CD4-positive, alpha-beta T cell treated with Interleukin-12 subunit alpha and Interleukin-12 subunit beta, for 1 hour (primary cell): Measurements from ENCODE around the gene AP3B1.
"Not testable (repeated sequence)": the region's sequence is repeated elsewhere in the genome, so short reads cannot be mapped to it uniquely, and the experiment has no call there.

Experiments
- DNase-seq: peaks from one replicate; pipeline ENCODE4 v3.0.0-alpha.2; 2020

AP3B1 gene

DNA sequence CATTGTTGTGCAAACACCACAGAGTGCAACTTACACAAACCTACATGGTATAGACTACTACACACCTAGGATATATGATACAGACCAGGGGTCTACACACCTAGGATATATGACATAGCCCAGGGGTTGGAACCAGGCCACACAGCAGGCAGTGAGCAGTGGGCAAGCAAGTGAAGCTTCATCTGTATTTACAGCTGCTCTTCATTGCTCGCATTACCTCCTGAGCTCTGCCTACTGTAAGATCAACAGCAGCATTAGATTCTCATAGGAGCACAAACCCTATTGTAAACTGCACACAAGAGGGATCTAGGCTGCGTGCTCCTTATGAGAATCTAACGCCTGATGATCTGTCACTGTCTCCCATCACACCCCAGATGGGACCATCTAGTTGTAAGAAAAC lies 56.6 kb downstream of the AP3B1 start:
- DNase-seq: no peak

DNA sequence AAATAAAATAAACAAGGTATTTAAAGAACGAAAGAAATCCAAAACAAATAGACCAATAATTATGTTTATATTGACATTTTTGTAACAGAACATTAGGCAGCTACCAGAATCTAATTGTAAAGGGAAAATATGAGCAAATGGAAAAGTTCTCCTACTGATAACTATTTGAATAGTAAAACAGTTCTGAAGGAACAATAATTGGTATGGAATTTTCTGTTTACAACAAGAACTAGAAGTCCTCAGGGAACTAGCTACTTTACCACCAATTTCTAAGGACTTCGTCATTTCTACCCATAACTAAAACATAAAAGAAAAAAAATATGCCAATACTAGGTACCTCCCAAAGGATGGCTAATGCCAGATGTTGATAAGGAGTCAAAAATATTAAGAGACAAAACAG lies 58.5 kb downstream of the AP3B1 start:
- no peak for DNase-seq

DNA sequence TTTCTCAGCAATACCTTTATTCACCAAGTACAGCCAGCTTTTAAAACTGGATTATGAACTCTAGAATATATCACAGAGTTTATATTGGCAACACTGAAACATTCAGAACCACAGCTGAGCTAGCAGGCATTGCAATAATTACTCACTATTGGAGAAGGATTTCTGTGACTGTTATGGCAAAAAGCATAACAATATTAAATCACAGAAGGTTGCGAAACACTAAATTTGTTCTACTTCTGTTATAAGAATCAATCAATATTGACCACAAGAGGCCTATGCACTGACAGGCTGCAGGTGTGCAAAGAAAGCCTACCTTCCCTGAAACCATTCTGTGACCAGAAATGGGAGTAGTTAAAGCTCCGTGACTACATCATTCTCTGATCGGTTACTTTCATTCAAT lies 59.2 kb downstream of the AP3B1 start:
- DNase-seq: no peak

DNA sequence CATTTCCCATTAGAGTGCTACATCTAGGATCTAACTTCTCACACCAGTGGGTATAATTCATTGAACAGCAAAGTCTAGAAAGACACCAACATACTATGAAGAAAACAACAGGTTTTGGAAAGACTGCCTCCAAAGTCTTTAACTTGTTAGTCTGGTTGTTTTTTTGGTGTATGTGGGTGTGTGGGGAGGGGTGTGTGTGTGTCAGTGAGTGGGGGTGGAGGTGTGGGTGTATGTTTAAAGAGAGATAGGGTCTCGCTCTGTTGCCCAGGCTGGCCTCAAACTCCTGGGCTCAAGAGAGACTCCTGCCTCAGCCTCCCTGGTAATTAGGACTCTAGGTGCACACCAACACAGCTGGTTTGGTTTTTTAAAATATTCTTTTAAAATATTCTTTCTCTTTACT lies 59.7 kb downstream of the AP3B1 start:
- no peak for DNase-seq

DNA sequence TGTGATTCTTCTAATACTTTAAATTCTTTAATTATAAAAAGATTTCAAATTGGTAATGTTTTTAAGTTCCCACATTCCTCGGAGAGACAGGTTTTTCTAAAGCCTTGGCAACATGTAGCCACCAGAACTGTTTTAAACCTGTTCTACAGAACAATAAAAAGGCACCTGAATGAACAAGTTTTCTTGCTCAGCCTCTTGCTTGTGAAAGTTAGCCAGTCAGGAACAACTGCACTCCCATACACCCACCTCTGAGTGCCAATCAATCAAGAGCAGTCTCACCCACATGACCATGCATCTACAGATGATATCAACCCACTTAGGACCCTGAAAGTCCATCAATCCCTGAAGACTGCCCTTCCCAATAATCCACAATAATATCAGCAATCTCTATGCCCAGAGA lies 62.3 kb downstream of the AP3B1 start:
- no peak for DNase-seq

DNA sequence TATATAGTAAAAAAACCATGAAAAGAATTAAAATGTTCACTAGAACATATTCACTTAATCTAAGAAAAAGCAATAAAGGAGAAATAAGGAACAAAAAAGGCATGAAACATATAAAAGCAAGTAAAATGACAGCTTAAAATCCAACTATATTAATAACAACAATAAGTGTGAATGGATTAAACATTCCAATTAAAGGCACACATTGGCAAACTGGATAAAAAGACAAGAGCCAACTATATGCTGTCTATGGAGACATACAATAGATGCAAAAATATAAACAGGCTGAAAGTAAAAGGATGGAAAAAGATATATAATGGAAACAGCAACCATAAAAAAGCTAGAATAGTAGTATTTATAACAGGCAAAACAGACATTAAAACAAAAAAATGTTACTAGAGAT lies 70.1 kb downstream of the AP3B1 start:
- DNase-seq: no peak

DNA sequence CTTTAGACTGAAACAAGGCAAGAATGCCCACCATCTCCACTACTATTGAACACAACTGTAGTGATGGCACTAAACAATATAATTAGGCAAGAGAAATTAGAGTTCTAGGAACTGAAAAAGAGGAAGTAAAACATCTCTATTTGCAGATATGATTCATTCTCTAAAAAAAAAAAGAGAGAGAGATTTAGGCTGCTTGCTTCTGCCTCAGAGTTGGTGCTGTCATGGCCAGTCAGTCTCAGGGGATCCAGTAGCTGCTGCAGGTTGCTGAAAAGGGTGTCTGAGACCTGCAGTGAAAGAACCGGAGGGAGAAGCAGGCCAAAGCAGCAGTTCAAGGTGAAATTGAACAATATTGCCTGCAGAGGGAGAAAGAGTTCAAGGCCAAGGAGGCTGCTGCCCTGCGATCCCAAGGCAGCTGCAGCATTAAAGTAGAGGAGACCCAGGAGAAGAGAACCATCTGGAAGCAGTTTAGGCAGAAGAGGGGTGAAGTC lies 72.5 kb downstream of the AP3B1 start:
- DNase-seq: no peak

DNA sequence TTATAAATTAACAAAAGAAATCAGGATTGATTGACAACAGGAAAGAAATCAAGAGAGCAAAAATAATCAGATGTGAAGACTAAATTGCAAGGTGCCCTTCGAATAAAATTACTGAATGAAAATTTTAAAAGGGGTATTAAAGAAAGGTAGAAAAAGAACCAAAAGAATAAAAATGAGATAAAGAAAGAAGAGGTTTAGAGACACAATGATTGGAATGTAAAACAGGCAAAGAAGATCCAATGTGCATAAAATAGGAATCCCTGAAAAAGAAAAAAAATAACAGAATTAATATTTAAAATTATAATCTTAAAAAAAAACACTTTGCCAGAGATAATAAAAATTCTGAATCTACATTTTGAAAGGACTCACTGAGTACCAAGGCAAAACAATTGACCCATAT lies 73.0 kb downstream of the AP3B1 start:
- DNase-seq: no peak

DNA sequence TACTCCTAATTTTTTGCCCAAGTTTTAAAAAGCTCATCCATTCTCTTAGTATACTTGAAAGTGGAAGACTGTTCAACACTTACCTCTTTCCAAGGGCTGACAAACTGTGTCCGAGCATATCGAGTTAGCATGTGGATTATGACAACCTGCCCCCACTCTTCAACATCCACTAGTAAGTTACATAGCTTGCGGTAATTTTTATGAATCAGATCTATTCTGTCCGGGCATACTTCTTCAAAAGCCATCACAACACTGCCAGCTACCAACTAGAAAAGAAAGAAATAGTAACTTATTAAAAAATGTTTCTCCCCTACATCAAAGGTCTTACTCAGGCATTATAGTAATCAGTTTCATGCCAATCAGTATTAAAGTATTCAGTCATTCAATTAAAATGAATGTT lies 78.5 kb downstream of the AP3B1 start:
- no peak for DNase-seq

DNA sequence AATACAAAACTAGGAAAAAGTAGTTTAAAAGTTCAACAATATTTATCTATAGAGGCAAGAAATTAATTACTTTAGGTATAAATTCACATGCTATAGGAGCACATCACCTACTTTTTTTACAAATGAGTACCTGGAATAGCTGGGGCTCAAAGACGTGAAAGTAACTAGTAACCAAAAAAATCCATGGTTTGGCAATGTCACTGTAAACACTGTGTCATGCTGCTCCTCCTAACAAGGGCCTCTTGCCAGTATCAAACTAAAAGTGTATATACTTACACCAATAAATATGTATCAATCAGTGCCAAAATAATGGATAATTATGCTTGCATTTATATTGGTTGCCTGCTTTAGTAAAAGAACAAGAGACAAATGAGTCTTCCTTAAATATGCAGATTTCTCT lies 78.9 kb downstream of the AP3B1 start:
- no peak for DNase-seq

DNA sequence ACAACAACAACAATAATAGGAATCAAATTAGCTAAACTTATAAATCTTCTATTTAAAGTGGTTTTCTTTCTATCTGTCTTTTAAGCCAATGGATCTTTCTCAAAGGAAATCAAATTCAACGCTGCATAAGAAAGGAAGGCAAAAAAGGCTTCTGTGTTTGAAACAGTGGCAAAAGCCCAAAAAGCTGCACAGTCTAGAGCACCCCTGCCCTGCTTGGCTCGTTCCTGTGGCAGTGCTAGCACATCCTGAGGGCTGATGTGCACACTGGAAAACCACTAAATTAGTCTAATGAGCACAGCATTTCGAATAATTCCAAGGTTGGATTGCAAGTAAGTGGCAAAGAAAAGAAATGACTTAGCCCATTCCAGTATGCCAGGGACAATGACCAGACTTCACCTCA lies 80.7 kb downstream of the AP3B1 start:
- DNase-seq: no peak

DNA sequence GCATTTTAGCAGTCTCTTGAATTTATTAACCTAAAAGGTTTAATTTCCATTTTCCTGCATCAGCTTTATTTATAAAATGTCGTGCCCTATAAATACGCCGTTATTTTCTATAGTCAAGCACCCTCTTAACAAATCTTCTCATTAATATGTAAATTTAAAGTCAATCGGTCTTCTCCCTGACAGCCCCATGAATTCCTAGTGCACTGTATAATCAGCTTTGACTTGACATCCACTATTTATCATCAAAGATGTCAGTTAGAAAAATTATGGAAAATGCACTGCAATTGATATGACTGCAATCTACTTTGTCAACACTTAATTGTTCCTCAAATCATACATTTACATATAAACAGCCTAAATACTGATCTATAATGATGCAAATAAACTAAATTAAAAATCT lies 83.4 kb downstream of the AP3B1 start:
- DNase-seq: no peak

DNA sequence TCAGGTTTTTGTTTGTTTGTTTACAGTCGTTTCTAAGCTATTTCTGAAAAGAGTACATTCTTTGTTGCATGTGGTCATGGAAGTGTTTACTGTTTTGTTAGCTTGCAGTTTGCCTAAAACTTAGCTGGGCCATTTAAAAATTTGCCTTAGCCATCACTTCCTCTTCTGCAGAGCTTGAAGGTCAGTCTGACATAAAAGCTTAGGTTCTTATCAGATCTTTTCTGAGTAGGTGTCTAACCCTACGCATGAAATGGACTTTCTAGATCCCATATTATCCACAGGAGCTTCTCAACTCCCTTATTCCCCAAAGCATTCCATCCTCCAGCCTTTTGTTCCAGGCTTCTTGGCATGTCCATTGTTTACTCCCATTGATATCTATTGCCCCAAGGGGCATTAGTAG lies 90.3 kb downstream of the AP3B1 start:
- DNase-seq: no peak

DNA sequence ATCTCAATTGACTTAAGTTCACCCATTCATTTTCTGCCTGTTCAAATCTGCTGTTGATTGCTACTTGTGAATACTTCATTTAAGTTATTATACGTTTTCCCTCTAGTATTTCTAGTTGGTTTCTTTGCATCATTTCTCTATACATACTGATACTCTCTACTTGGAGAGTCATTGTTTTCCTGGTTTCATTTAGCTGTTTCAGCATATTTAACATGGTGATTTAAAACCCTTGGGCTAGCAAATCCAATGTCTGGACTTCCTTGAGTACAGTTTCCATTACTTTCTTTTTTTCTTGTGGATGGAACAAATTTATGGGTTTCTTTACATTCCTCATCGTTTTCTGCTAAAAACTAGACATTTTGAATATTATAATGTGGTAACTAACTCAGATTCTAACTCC lies 90.7 kb downstream of the AP3B1 start:
- no peak for DNase-seq

DNA sequence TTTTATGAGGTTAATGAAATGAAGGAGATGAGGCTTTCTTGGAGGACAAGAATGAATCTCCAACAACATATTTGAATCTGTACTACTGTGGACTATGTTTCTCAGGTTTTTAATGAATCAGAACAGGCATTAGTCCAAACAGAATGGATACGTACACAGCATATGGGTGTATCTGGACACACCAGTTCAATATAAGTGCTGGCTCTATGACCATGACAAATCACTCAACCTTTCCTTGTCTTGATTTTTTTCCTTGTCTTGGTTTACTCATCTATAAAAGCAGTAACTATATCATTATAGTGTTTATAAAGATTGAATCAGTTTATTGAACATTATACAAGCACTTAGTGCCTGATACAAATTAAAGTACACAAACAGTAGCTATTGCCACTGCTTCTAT lies 104.1 kb downstream of the AP3B1 start:
- DNase-seq: no peak

DNA sequence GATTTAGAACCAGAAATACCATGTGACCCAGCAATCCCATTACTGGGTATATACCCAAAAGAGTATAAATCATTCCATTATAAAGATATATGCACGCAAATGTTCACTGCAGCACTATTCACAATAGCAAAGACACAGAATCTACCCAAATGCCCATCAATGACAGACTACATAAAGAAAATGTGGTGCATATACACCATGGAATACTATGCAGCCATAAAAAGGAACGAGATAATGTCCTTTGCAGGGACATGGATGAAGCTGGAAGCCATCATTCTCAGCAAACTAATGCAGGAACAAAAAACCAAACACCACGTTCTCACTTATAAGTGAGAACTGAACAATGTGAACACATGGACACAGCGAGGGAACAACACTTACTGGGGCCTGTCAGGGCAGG lies 105.8 kb downstream of the AP3B1 start:
- DNase-seq: not testable (repeated sequence)

DNA sequence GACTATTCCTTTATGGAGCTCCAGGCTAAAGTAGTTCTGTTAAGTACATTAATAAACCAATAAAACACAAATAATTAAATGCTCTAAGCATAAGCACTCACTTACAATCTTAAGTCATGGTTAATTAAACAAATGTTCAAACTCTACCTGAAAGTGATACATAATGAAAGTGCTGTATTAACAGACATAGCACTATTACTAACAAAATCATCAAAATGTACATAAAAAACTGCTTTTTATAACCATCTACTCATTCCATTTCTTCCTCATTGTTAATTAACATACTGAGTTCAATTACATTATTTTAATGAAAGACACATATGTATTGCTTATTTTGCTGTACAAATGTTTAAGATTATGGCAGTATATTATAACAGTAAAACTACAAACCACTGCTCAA lies 107.3 kb downstream of the AP3B1 start:
- no peak for DNase-seq

DNA sequence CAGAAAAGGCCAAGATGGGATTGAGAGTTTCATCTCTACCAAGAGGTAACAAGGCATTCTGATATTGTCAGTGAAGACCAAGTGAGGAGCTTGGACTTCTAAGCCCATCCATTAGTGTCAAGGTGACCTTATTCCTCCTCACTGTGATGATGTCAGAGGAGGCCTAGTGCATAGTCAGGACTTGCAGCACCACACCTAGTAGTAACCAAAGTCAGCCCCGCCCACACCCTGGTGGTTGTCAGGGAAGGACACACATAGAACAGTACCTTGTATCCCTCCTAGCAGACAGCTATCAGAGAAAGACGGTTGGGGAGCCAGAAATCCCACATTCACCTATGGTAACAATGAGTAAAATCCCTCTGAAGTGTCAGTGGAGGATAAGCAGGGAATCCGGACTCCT lies 111.7 kb downstream of the AP3B1 start:
- no peak for DNase-seq

DNA sequence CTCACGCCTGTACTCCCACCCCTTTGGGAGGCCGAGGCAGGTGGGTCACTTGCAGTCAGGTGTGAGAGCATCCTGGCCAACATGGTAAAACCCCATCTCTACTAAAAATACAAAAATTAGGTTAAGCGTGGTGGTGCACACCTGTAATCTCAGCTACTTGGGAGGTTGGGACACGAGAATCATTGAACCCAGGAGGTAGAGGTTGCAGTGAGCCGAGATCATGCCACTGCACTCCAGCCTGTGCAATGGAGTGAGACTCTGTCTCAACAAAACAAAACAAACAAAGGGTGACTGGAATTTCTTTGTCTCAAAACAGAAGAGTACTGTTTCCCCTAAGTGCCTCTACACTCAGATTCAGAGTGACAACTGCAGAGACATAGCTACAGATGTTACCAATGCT lies 116.1 kb downstream of the AP3B1 start:
- DNase-seq: no peak

DNA sequence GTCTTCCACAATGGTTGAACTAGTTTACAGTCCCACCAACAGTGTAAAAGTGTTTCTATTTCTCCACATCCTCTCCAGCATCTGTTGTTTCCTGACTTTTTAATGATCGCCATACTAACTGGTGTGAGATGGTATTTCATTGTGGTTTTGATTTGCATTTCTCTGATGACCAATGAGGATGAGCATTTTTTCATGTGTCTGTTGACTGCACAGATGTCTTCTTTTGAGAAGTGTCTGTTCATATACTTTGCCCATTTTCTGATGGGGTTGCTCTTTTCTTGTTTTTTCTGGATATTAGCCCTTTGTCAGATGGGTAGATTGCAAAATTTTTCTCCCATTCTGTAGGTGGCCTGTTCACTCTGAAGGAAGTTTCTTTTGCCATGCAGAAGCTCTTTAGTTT lies 124.2 kb downstream of the AP3B1 start:
- not testable (repeated sequence) for DNase-seq

DNA sequence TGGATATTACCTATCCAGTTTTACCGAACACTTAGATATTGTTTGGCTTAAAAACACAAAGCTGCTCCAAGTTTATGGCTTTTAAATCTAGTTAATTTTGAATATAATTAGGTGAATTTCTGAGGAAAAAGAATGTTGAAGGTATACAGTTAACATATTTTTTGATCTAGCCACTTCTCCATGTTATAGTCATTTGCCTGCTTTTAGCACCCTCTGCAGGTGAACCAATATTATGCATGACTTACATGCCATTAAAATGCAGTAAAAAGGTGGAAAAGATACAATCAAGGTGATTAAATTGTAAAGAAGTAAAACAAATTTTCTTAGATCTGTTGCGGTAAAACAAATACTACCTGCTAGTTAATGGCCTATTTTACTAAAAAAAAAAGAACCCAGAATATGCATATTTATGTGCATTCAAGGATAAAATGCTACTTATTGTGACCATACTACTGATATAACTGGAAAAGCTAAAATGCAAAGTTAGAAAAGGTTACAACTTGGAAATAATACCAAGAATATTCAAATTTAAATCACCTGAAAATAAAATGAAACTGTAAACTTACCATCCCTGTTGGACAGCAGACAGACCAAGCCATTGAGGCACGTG lies 132.1 kb downstream of the AP3B1 start:
- DNase-seq: peak; percentile 6

DNA sequence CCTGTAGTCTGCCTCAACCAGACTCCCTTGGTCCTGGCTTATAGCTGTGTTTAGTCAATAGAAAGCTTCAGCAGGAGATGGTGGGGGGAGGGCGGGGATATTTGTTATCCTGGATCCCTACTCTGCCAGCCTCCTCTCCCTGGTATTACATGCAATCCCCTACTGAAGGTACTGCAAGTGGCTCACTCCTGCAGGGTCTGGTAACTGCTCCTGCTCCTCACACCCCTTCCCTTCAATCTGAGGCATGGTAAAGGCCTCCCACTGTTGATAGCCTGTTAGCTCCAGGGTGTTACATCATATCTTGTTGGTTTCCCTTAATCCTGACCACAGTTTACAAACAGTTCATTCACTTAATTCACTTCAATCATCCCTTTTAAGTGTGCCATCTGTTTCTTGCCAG lies 137.5 kb downstream of the AP3B1 start:
- no peak for DNase-seq

DNA sequence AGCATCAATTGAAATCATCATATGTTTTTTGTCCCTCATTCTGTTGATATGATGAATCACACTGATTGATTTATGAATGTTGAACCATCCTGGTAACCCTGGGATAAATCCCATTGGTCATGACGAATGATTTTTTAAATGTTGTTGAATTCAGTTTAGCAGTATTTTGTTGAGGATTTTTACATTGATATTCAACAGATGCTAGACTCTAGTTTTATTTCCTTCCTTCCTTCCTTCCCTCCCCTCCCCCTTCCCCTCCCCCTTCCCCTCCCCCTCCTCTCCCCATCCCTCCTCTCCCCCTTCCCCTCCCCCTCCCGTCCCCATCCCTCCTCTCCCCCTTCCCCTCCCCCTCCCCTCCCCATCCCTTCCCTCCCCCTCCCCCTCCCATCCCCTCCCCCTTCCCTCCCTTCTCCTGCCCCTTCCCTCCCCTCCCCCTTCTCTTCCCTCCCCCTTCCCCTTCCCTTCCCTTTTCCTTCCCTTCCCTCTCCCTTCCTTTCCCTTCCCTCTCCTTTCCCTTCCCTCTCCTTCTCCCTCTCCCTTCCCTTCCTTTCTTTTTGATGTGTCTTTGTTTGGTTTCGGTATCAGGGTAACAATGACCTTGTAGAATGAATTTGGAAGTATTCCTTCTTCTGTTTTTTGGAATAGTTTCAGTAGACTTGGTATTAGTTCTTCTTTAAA lies 142.8 kb downstream of the AP3B1 start:
- DNase-seq: no peak

DNA sequence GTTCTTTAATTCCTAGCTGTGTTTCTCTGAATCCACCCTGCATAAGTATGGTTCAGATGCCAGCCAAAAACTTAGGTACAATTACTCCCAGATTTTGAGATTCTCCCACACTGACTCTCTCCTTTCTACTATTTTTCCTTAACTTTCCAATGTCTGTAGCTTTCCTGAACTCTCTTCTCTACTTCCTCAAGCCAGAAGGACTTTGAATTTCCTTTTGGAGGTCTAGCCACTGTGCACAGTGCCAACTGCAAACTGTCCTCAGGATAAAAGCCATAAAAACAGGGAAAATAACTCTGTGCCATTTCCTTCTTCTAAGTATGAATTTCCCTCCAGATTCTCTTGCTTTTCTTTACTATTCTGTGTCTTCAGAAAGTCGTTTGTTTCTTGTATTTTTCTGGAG lies 157.2 kb downstream of the AP3B1 start:
- DNase-seq: no peak

DNA sequence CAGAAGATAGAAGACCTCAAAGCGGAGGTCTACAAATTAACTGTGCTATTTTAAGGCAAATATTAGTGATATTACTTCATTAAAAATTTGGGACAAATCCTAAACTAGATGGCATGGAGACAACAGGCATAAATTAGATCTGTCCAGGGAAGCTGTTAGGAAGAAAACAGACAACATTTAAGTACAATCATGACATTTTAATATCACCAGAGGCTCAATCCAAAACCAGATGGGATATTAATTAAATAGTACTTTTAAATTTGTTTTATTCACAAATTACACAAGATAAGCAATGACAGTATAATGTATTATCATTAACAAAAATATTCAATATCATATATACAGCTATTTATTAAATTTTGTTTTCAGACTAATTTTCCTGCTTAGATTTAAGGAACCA lies 161.1 kb downstream of the AP3B1 start:
- DNase-seq: no peak
